Measurements from ENCODE around the gene ACAN. TPM values are rescaled to one million over a fixed set of nuclear protein-coding genes. Genes with fewer than 3 reads are reported as not detected.

Gene ACAN
- total RNA-seq, 1 experiment from 2014 or later: 1.4 TPM

DNA sequence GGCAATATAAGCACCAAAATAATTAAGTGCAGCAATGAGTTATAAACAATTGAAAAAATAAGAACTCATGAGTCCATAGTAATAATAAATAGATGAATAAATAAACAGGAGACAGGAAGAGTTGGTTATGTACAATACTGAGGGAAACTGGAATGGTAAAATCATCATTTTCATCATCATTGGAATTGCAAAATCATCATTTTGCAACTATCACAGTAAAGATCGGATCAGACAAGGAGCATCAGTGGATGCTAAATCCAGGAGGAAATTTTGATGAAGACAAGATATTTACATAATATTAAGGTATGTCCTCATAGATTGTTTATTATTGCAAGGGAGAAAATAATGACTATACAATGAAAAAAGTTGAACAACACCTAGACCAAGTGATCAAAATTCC, 38.8 kb upstream of the ACAN start:
- no peak for DNase-seq (ENCODE audit: low spot score)
- no peak overlapping the region for H3K27ac Mint-ChIP-seq
- peaks cover 18% of the 10 kb centered on the region for H3K27me3 Mint-ChIP-seq (ENCODE audit: low read depth)
- H3K4me1 Mint-ChIP-seq: peaks cover 3% of the 10 kb centered on the region; the same call in 1 of the 2 replicates
- TF ChIP-seq RORB (CRISPR knock-in tag; IDR thresholded peaks at IDR 0.05) (no peak), ZNF121 (CRISPR knock-in tag; IDR thresholded peaks at IDR 0.05) (no peak), MXD4 (CRISPR knock-in tag; IDR thresholded peaks at IDR 0.05; ENCODE audit: borderline replicate concordance) (no peak)
- TF ChIP-seq, protein P1, sequence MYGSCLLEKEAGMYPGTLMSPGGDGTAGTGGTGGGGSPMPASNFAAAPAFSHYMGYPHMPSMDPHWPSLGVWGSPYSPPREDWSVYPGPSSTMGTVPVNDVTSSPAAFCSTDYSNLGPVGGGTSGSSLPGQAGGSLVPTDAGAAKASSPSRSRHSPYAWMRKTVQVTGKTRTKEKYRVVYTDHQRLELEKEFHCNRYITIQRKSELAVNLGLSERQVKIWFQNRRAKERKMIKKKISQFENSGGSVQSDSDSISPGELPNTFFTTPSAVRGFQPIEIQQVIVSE (CRISPR knock-in tag; IDR thresholded peaks at IDR 0.05; ENCODE audit: borderline replicate concordance): no peak
- TF ChIP-seq, protein P2, sequence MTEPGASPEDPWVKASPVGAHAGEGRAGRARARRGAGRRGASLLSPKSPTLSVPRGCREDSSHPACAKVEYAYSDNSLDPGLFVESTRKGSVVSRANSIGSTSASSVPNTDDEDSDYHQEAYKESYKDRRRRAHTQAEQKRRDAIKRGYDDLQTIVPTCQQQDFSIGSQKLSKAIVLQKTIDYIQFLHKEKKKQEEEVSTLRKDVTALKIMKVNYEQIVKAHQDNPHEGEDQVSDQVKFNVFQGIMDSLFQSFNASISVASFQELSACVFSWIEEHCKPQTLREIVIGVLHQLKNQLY (CRISPR knock-in tag; IDR thresholded peaks at IDR 0.05): no peak
- no peak overlapping the region for H3K4me3 Mint-ChIP-seq
- CTCF ChIA-PET: no interaction called here
- POLR2A ChIA-PET: no interaction called here
- ATAC-seq: no peak
- no peaks in the 10 kb centered on the region for H3K36me3 Mint-ChIP-seq
- no peaks in the 10 kb centered on the region for H3K9me3 Mint-ChIP-seq

DNA sequence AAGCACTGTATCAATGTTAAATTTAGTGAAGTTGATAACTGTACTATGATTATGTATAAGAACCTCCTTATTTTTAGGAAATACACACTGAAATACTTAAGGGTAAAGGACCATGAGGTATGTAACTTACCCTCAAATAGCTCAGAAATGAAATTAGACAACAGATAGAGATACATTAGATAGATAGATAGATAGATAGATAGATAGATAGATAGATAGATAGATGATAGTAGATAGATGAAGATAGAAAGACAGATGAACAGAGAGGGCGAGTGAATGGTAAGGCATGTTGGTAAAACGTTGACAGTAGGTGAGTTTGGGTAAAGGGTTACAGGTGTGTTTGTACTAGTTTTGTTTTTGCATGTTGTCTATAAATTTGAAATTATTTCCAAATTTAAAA, 38.0 kb upstream of the ACAN start:
- ChIA-PET CTCF (no interaction called here), POLR2A (no interaction called here)
- ATAC-seq (no peak), DNase-seq (ENCODE audit: low spot score) (no peak)
- Mint-ChIP-seq H3K4me1 (peaks cover 8% of the 10 kb centered on the region; the same call in 1 of the 2 replicates), H3K36me3 (no peaks in the 10 kb centered on the region), H3K27ac (no peak overlapping the region), H3K4me3 (no peak overlapping the region), H3K27me3 (ENCODE audit: low read depth) (peaks cover 26% of the 10 kb centered on the region), H3K9me3 (no peaks in the 10 kb centered on the region)
- no peak for TF ChIP-seq FOXK1 (CRISPR knock-in tag; IDR thresholded peaks at IDR 0.05)
- TF ChIP-seq NR3C1 (CRISPR knock-in tag; conservative IDR thresholded peaks at IDR 0.05; ENCODE audit: low read depth): no peak
- TF ChIP-seq, protein P3, sequence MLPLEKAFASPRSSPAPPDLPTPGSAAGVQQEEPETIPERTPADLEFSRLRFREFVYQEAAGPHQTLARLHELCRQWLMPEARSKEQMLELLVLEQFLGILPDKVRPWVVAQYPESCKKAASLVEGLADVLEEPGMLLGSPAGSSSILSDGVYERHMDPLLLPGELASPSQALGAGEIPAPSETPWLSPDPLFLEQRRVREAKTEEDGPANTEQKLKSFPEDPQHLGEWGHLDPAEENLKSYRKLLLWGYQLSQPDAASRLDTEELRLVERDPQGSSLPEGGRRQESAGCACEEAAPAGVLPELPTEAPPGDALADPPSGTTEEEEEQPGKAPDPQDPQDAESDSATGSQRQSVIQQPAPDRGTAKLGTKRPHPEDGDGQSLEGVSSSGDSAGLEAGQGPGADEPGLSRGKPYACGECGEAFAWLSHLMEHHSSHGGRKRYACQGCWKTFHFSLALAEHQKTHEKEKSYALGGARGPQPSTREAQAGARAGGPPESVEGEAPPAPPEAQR (CRISPR knock-in tag; IDR thresholded peaks at IDR 0.05): no peak
- no peak for TF ChIP-seq TP53 (CRISPR knock-in tag; IDR thresholded peaks at IDR 0.05)
- no peak for TF ChIP-seq ESRRA (CRISPR knock-in tag; IDR thresholded peaks at IDR 0.05; ENCODE audit: borderline replicate concordance)
- TF ChIP-seq RELA (CRISPR knock-in tag; IDR thresholded peaks at IDR 0.05; ENCODE audit: borderline replicate concordance): no peak

DNA sequence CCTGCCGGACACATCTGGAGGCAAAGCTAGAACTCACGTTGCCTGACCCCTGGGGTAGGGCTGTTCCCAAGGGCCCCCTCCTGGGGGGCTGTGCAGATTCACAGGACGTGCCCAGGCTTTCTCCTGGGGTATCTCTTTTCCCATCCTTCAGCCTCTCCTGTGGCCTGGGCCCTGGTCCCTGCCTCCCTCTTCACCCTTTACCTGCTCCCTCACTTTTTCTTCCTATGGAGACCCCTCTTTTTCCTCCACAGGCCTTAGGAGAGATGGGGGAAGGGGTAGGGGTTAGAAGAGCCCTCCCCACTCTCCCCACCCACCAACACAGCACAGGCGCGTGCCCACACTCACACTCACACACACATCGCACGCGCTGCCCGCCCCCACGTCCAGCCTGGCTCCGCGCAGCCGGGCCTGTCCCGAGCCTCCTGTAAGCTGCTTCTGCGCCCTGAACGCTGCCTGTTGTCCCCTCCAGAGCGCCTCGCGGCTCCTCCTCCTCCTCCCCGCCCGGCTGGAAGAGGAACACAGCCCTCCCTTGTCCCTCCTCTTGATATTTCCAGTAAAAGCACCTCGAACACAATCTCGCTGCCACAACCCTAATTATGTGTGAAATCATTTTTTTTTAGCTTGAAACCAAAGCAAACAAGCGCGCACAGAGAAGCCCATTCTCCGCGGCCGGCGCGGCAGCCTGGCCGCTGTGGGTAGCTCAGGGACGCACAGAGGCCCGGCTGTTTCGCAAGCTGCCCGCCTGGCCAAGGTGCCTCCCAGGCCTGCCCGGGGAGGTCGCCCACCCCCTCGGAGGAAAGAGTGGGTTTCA, 33.9 kb upstream of the ACAN start:
- 0 out of 2 replicates have a peak, but pooled peaks cover 3% of the 10 kb centered on the region for H3K36me3 Mint-ChIP-seq
- ChIA-PET POLR2A (no interaction called here), CTCF (interaction anchor here (0.6 to 1.6 kb wide), 6 partner anchors 33 to 155 kb away, joined by 3 to 4 read pairs (median 3); no protein-coding TSS in a partner anchor)
- H3K4me1 Mint-ChIP-seq: peaks cover 8% of the 10 kb centered on the region; the same call in 1 of the 2 replicates
- H3K27me3 Mint-ChIP-seq (ENCODE audit: low read depth): peaks cover 42% of the 10 kb centered on the region
- DNase-seq (ENCODE audit: low spot score): peak; percentile 58
- H3K27ac Mint-ChIP-seq: no peak overlapping the region
- peak; percentile 96 for ATAC-seq
- no peaks in the 10 kb centered on the region for H3K9me3 Mint-ChIP-seq
- peak overlapping the region; percentile 79 for H3K4me3 Mint-ChIP-seq
- TF ChIP-seq, protein P4, sequence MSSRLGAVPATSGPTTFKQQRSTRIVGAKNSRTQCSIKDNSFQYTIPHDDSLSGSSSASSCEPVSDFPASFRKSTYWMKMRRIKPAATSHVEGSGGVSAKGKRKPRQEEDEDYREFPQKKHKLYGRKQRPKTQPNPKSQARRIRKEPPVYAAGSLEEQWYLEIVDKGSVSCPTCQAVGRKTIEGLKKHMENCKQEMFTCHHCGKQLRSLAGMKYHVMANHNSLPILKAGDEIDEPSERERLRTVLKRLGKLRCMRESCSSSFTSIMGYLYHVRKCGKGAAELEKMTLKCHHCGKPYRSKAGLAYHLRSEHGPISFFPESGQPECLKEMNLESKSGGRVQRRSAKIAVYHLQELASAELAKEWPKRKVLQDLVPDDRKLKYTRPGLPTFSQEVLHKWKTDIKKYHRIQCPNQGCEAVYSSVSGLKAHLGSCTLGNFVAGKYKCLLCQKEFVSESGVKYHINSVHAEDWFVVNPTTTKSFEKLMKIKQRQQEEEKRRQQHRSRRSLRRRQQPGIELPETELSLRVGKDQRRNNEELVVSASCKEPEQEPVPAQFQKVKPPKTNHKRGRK (CRISPR knock-in tag; IDR thresholded peaks at IDR 0.05; ENCODE audit: borderline replicate concordance): no peak
- TF ChIP-seq, protein P5, sequence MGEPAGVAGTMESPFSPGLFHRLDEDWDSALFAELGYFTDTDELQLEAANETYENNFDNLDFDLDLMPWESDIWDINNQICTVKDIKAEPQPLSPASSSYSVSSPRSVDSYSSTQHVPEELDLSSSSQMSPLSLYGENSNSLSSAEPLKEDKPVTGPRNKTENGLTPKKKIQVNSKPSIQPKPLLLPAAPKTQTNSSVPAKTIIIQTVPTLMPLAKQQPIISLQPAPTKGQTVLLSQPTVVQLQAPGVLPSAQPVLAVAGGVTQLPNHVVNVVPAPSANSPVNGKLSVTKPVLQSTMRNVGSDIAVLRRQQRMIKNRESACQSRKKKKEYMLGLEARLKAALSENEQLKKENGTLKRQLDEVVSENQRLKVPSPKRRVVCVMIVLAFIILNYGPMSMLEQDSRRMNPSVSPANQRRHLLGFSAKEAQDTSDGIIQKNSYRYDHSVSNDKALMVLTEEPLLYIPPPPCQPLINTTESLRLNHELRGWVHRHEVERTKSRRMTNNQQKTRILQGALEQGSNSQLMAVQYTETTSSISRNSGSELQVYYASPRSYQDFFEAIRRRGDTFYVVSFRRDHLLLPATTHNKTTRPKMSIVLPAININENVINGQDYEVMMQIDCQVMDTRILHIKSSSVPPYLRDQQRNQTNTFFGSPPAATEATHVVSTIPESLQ (CRISPR knock-in tag; IDR thresholded peaks at IDR 0.05): no peak
- TF ChIP-seq FOXP1 (CRISPR knock-in tag; IDR thresholded peaks at IDR 0.05; ENCODE audit: borderline replicate concordance) (0 out of 2 replicates have a peak, but pooled peaks have one; percentile 17), IRF2 (CRISPR knock-in tag; IDR thresholded peaks at IDR 0.05; ENCODE audit: borderline replicate concordance, low read depth) (no peak), FOXJ3 (CRISPR knock-in tag; IDR thresholded peaks at IDR 0.05; ENCODE audit: borderline replicate concordance) (no peak), GTF2I (CRISPR knock-in tag; conservative IDR thresholded peaks at IDR 0.05) (no peak), ZNF317 (CRISPR knock-in tag; IDR thresholded peaks at IDR 0.05; ENCODE audit: borderline replicate concordance, low read depth) (no peak), NFYB (CRISPR knock-in tag; conservative IDR thresholded peaks at IDR 0.05; ENCODE audit: low read depth) (no peak), ZNF121 (CRISPR knock-in tag; IDR thresholded peaks at IDR 0.05) (0 out of 2 replicates have a peak, but pooled peaks have one; percentile 48), SMAD4 (CRISPR knock-in tag; IDR thresholded peaks at IDR 0.05) (no peak)
- TF ChIP-seq, protein P6, sequence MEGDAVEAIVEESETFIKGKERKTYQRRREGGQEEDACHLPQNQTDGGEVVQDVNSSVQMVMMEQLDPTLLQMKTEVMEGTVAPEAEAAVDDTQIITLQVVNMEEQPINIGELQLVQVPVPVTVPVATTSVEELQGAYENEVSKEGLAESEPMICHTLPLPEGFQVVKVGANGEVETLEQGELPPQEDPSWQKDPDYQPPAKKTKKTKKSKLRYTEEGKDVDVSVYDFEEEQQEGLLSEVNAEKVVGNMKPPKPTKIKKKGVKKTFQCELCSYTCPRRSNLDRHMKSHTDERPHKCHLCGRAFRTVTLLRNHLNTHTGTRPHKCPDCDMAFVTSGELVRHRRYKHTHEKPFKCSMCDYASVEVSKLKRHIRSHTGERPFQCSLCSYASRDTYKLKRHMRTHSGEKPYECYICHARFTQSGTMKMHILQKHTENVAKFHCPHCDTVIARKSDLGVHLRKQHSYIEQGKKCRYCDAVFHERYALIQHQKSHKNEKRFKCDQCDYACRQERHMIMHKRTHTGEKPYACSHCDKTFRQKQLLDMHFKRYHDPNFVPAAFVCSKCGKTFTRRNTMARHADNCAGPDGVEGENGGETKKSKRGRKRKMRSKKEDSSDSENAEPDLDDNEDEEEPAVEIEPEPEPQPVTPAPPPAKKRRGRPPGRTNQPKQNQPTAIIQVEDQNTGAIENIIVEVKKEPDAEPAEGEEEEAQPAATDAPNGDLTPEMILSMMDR (IDR thresholded peaks at IDR 0.05): no peak
- TF ChIP-seq, protein P7, sequence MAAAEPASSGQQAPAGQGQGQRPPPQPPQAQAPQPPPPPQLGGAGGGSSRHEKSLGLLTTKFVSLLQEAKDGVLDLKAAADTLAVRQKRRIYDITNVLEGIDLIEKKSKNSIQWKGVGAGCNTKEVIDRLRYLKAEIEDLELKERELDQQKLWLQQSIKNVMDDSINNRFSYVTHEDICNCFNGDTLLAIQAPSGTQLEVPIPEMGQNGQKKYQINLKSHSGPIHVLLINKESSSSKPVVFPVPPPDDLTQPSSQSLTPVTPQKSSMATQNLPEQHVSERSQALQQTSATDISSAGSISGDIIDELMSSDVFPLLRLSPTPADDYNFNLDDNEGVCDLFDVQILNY (CRISPR knock-in tag; IDR thresholded peaks at IDR 0.05): peak; percentile 67; the same call in 1 of the 2 replicates

Data from WTC11 (cell line).